HG03045 (cell line): ENCODE results near the gene LGALS9.

Experiments used
- ATAC-seq: cut with Tn5 transposase; IDR thresholded peaks from one replicate; pipeline ENCODE4 v1.9.1; 2021; ENCODE audit warnings: mild to moderate bottlenecking, moderate library complexity; ENCODE audit not compliant: unreplicated experiment

The LGALS9 gene

GRCh38 chr17:27602721-27603420 lies 28.1 kb upstream of the LGALS9 start:
- ATAC-seq = no peak

- no peak for ATAC-seq
Observed at GRCh38 chr17:27603421-27603770, 27.6 kb upstream of the LGALS9 start.

- ATAC-seq = no peak
Observed at GRCh38 chr17:27603880-27604794, 26.9 kb upstream of the LGALS9 start.

GRCh38 chr17:27605409-27605808 lies 25.6 kb upstream of the LGALS9 start:
- no peak for ATAC-seq

GRCh38 chr17:27607521-27608091 lies 23.4 kb upstream of the LGALS9 start:
- ATAC-seq = no peak

- no peak for ATAC-seq
Observed at GRCh38 chr17:27608328-27609230, 22.4 kb upstream of the LGALS9 start.

- ATAC-seq = no peak
Observed at GRCh38 chr17:27609611-27610303, 21.2 kb upstream of the LGALS9 start.

- no peak for ATAC-seq
Observed at GRCh38 chr17:27610304-27610677, 20.7 kb upstream of the LGALS9 start.

GRCh38 chr17:27612160-27612770 lies 18.7 kb upstream of the LGALS9 start:
- ATAC-seq = no peak

- ATAC-seq = no peak
Observed at GRCh38 chr17:27613433-27613832, 17.6 kb upstream of the LGALS9 start.

GRCh38 chr17:27615121-27615520 lies 15.9 kb upstream of the LGALS9 start:
- no peak for ATAC-seq

- ATAC-seq = no peak
Observed at GRCh38 chr17:27616414-27616813, 14.6 kb upstream of the LGALS9 start.

GRCh38 chr17:27618417-27618816 lies 12.6 kb upstream of the LGALS9 start:
- no peak for ATAC-seq

- ATAC-seq = no peak
Observed at GRCh38 chr17:27620721-27621120, 10.3 kb upstream of the LGALS9 start.

- no peak for ATAC-seq
Observed at GRCh38 chr17:27621536-27621935, 9.5 kb upstream of the LGALS9 start.

- ATAC-seq = no peak
Observed at GRCh38 chr17:27621942-27622559, 8.9 kb upstream of the LGALS9 start.

GRCh38 chr17:27622986-27623385 lies 8.0 kb upstream of the LGALS9 start:
- ATAC-seq = no peak

- ATAC-seq = no peak
Observed at GRCh38 chr17:27623614-27624013, 7.4 kb upstream of the LGALS9 start.

- no peak for ATAC-seq
Observed at GRCh38 chr17:27624539-27624938, 6.4 kb upstream of the LGALS9 start.
